ENCODE results near the gene SYNJ1. TPM values are rescaled to one million over a fixed set of nuclear protein-coding genes. Genes with fewer than 3 reads are reported as not detected.
A peak's percentile ranks its signal among the peaks of the same experiment; 100 is the strongest.
"Not testable (repeated sequence)": the region's sequence is repeated elsewhere in the genome, so short reads cannot be mapped to it uniquely, and the experiment has no call there.

SYNJ1 gene
- total RNA-seq, 3 donors from 2014 or later (not counting 1 experiment from before 2014, with no cell fraction given) = 16.2 to 22.4 (median 20.1) TPM

DNA sequence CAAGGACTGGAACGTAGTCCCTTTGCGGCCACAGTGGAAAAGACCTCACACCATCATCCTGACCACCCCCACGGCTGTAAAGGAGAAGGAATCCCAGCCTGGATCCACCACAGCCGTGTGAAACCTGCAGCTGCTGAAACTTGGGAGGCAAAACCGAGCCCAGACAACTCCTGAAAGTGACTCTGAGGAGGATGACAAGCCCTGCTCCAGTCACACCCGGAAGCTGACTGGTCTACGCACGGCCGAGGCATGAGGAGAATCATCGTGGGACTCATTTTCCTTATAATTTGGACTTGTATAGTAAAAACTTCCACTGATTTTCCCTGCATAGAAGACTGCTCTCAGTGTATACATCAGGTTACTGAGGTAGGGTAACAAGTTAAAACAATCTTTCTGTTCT lies 65.8 kb downstream of the SYNJ1 start:
- DNase-seq; H3K4me1 ChIP-seq (ENCODE audit: control insufficient read depth, insufficient read depth, low read length); intact Hi-C loops (cut with micrococcal nuclease); H3K27me3 ChIP-seq (ENCODE audit: control insufficient read depth, insufficient read depth, low read length); H3K27me3 Mint-ChIP-seq (ENCODE audit: low read depth in 2 of 2); H3K4me1 Mint-ChIP-seq; H3K27ac ChIP-seq (ENCODE audit: low read length); H3K4me3 Mint-ChIP-seq; H3K27ac Mint-ChIP-seq; H3K4me3 ChIP-seq (ENCODE audit: low read length); ATAC-seq: not testable (repeated sequence)
- H3K36me3 Mint-ChIP-seq = peaks cover 43% of the 10 kb centered on the region
- Histone ChIP-seq H3K9me3 (ENCODE audit: control insufficient read depth, insufficient read depth, low read length) (peaks cover 20% of the 10 kb centered on the region), H3K36me3 (ENCODE audit: control insufficient read depth, insufficient read depth, low read length) (peaks cover 43% of the 10 kb centered on the region)
- WGBS (ENCODE audit: insufficient coverage) = 95% methylated on average over 9 of the region's 10 CpGs
- H3K9me3 Mint-ChIP-seq = peaks cover 0 to 14% of the 10 kb centered on the region in 2 donors

GRCh38 chr21:32661026-32661782 lies 66.6 kb downstream of the SYNJ1 start:
- H3K27ac Mint-ChIP-seq; H3K27me3 Mint-ChIP-seq (ENCODE audit: low read depth in 2 of 2); H3K4me1 Mint-ChIP-seq; H3K27me3 ChIP-seq (ENCODE audit: control insufficient read depth, insufficient read depth, low read length); H3K27ac ChIP-seq (ENCODE audit: low read length); H3K4me1 ChIP-seq (ENCODE audit: control insufficient read depth, insufficient read depth, low read length); H3K4me3 Mint-ChIP-seq; H3K4me3 ChIP-seq (ENCODE audit: low read length); ATAC-seq; intact Hi-C loops (cut with micrococcal nuclease); DNase-seq: not testable (repeated sequence)
- Mint-ChIP-seq H3K9me3 (peaks cover 0 to 14% of the 10 kb centered on the region in 2 donors), H3K36me3 (peaks cover 47% of the 10 kb centered on the region)
- 97% methylated on average over 13 of the region's 13 CpGs for WGBS (ENCODE audit: insufficient coverage)
- Histone ChIP-seq H3K36me3 (ENCODE audit: control insufficient read depth, insufficient read depth, low read length) (peaks cover 48% of the 10 kb centered on the region), H3K9me3 (ENCODE audit: control insufficient read depth, insufficient read depth, low read length) (peaks cover 20% of the 10 kb centered on the region)

DNA sequence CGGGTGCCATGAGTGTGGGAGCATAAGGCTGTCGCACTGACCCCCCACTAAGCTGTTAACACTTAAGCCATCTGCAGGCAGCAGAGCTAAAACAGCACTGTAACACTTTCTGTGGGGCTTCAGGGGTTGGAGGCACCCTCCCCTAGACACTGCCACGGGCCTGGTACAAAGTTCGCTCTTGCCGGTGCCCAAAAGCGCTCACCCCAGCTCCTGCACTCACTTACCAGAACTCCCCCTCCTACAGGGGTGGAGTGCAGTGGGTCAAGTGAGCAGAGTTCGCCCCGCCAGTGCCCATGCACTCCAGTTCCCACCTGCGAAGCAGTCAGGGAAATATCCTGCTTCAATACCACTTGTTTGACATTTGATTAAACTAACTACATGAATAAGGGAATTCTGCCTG lies 69.3 kb downstream of the SYNJ1 start:
- ATAC-seq = no peak
- 100% methylated on average over 6 of the region's 9 CpGs for WGBS (ENCODE audit: insufficient coverage)
- no peak overlapping the region for H3K4me3 Mint-ChIP-seq
- H3K27ac Mint-ChIP-seq = no peak overlapping the region
- intact Hi-C loops (cut with micrococcal nuclease) = no loop called here
- TF ChIP-seq CTCF (IDR thresholded peaks at IDR 0.05) = no peak
- H3K36me3 ChIP-seq (ENCODE audit: control insufficient read depth, insufficient read depth, low read length) = peaks cover 32% of the 10 kb centered on the region
- no peak overlapping the region for H3K27ac ChIP-seq (ENCODE audit: low read length)
- H3K4me1 Mint-ChIP-seq = no peaks in the 10 kb centered on the region
- no peak overlapping the region for H3K4me3 ChIP-seq (ENCODE audit: low read length)
- H3K4me1 ChIP-seq (ENCODE audit: control insufficient read depth, insufficient read depth, low read length) = no peaks in the 10 kb centered on the region
- peaks cover 0 to 2% of the 10 kb centered on the region in 2 donors for H3K9me3 Mint-ChIP-seq
- H3K27me3 ChIP-seq (ENCODE audit: control insufficient read depth, insufficient read depth, low read length) = no peaks in the 10 kb centered on the region
- no peaks in the 10 kb centered on the region for H3K27me3 Mint-ChIP-seq (ENCODE audit: low read depth in 2 of 2)
- no peak for DNase-seq
- peaks cover 4% of the 10 kb centered on the region for H3K9me3 ChIP-seq (ENCODE audit: control insufficient read depth, insufficient read depth, low read length)
- H3K36me3 Mint-ChIP-seq = peaks cover 20% of the 10 kb centered on the region

DNA sequence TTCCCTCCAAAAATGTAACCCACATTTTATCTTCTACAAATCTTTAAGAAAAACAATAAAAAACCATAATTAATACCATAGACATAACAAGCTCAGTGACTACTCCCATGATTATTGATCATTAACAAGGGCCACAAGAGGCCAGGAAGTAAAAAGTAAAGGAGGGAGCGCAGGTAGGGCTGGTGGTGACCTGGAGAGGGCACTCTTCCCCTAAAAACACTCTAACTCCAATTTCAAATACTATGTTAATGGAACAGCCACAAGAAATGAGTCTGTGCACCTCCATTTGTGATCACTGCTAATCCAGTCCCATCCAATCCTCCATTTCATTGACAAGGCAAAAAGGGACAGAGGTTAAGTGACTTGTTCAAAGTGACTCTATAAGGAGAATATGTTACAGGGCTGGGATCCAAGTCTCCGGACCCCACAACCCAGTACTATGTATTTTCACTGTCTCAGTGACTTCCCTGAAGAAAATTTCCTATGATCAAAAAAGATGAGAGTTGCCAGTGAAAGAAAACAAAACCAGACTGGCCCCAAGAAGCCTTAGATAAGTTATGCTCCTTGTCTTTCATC lies 74.4 kb downstream of the SYNJ1 start:
- Histone ChIP-seq H3K4me1 (ENCODE audit: control insufficient read depth, insufficient read depth, low read length) (no peaks in the 10 kb centered on the region), H3K4me3 (ENCODE audit: low read length) (no peak overlapping the region), H3K27me3 (ENCODE audit: control insufficient read depth, insufficient read depth, low read length) (no peaks in the 10 kb centered on the region), H3K9me3 (ENCODE audit: control insufficient read depth, insufficient read depth, low read length) (no peaks in the 10 kb centered on the region), H3K27ac (ENCODE audit: low read length) (no peak overlapping the region), H3K36me3 (ENCODE audit: control insufficient read depth, insufficient read depth, low read length) (peaks cover 30% of the 10 kb centered on the region)
- ATAC-seq = peak in 1 of 3 donors; percentile 52
- TF ChIP-seq CTCF (IDR thresholded peaks at IDR 0.05) = peak; percentile 24
- H3K27me3 Mint-ChIP-seq (ENCODE audit: low read depth in 2 of 2) = no peaks in the 10 kb centered on the region
- H3K27ac Mint-ChIP-seq = no peak overlapping the region
- intact Hi-C loops (cut with micrococcal nuclease) = no loop called here
- peak in 1 of 2 donors; percentile 61 for DNase-seq
- no peaks in the 10 kb centered on the region for H3K9me3 Mint-ChIP-seq
- no peak overlapping the region for H3K4me3 Mint-ChIP-seq
- WGBS (ENCODE audit: insufficient coverage) = 88% methylated on average over 1 of the region's 2 CpGs
- no peaks in the 10 kb centered on the region for H3K4me1 Mint-ChIP-seq
- H3K36me3 Mint-ChIP-seq = peaks cover 8% of the 10 kb centered on the region
